Right lobe of liver (tissue), 6 donors: ENCODE data around the gene RHCG. TPM values are rescaled to one million over a fixed set of nuclear protein-coding genes. Genes with fewer than 3 reads are reported as not detected.

Experiments used
- ATAC-seq, 4 donors: fragments of 200-7000 bp; cut with Tn5 transposase; one replicate each; pipeline ENCODE4 v1.9.1; 2020; ENCODE audit warnings: mild to moderate bottlenecking in 4 of 4, moderate library complexity in 4 of 4
- DNase-seq, 3 donors: peaks; one replicate each; pipeline ENCODE4 v3.0.0-alpha.2; 2020
- H3K27ac ChIP-seq, 3 donors: fragments of 200-600 bp; one replicate each; pipeline ENCODE4 v1.8.0; 2022
- H3K27me3 ChIP-seq, 2 donors: fragments of 200-600 bp; one replicate each; pipeline ENCODE4 v1.8.0; 2022
- H3K36me3 ChIP-seq, 4 donors: fragments of 200-600 bp; sonication (generic) in 1 of 4; one replicate each; pipeline versions ENCODE4 v1.5.1 to v1.8.0; 2017 to 2022; ENCODE audit warnings: control low read depth in 1 of 4
- H3K4me1 ChIP-seq, 4 donors: fragments of 200-600 bp; sonication (generic) in 1 of 4; one replicate each; pipeline versions ENCODE4 v1.5.1 to v1.8.0; 2017 to 2022; ENCODE audit warnings: control low read depth in 1 of 4
- H3K4me3 ChIP-seq, 3 donors: fragments of 200-600 bp; one replicate each; pipeline ENCODE4 v1.8.0; 2022
- H3K9me3 ChIP-seq, 4 donors: fragments of 200-600 bp; sonication (generic) in 1 of 4; one replicate each; pipeline versions ENCODE4 v1.5.1 to v1.8.0; 2017 to 2022; ENCODE audit warnings: control low read depth in 1 of 4
- POLR2A ChIP-seq: fragments of 450-650 bp; IDR thresholded peaks from one replicate; pipeline ENCODE4 v1.6.1; 2017; ENCODE audit warnings: antibody characterized with exemption, mild to moderate bottlenecking
- WGBS: methylation state at CpG from one replicate; pipeline ENCODE4 v1.1.6; 2018; ENCODE audit warnings: low coverage, low lambda C conversion rate; ENCODE audit not compliant: insufficient coverage; ENCODE audit errors: missing lambda C conversion rate; 5-methylcytosine and 5-hydroxymethylcytosine counted together
- intact Hi-C, 2 donors: fragments of 100-400 bp; cut with DNase I; formaldehyde crosslinking; loops; one replicate each; pipeline versions ENCODE4 v1.11.2 to v1.14.1; 2022
- total RNA-seq, 6 experiments: library from RNA; depleted of rRNA in 2 of 6; stranded (reverse); fragments of >200 nt in 2 of 6; fragmentation: NEBNext Ultra II Directional in 3 of 6; extraction: Animal tissue kit (Norgen Biotek cat#: 25700) in 3 of 6; gene quantifications; one replicate each; pipeline versions ENCODE4 v1.1.0 to v1.2.4, GENCODE V29; 2016 to 2023
- TF ChIP-seq, protein P1 (sequence below), 4 donors: fragments of 200-600 bp in 3 of 4; fragments of 450-650 bp in 1 of 4; IDR thresholded peaks; one replicate each; pipeline versions ENCODE4 v1.5.1 to v1.8.0; 2016 to 2022; ENCODE audit warnings: antibody characterized with exemption in 4 of 4, mild to moderate bottlenecking in 2 of 4
- donor health status: DM: no; HTN: yes; CAD: no.
- donor health status: DM: no; HTN: no; CAD: no.
- donor health status: DM: no; HTN: no; CAD: no.
- donor health status: DM: no; HTN: yes; CAD: no.
- donor health status: DM: no; HTN: yes; CAD: no.

RHCG gene
- total RNA-seq, 6 experiments from 2014 or later, result 0.20 to 0.82 (median 0.37) TPM; not detected in 1

DNA sequence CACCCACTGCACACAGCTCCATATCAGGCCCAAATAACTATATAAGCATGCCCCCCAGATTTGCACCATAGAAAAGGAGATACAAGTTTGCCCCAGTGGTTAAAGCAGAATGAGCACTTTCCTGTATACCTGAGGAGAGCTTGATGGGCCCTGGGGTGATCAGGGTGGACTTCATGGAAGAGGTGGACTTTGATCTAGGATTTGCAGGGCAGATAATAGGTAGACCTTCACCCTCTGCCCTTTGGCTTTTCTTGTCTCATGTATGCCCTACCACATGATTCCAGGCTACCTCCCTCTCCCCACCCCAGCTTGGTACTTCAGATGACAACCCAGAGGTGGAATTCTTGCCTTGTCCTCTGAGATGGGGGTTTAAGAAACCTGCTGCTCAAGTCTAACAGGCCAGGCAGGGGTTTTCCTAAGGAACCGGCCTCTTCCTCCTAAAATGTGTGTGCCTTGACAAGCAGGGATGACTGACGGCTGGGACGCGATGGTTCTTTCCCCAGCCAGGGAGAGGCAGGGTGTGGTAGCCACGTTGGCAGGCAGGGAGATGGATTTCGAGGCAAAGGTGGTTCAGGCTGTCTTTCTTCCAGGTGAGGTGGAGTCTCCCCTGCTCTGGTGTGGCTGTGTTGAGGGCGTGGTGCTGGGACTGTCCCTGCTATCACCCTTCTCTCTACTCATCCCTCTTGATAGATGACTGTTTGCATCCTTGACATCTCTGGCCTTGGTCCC is 6.6 kb upstream of the RHCG start:
- no peak overlapping the region for H3K4me3 ChIP-seq
- no CpG with 5 or more reads among the region's 7 CpGs for WGBS
- TF ChIP-seq, protein P1, sequence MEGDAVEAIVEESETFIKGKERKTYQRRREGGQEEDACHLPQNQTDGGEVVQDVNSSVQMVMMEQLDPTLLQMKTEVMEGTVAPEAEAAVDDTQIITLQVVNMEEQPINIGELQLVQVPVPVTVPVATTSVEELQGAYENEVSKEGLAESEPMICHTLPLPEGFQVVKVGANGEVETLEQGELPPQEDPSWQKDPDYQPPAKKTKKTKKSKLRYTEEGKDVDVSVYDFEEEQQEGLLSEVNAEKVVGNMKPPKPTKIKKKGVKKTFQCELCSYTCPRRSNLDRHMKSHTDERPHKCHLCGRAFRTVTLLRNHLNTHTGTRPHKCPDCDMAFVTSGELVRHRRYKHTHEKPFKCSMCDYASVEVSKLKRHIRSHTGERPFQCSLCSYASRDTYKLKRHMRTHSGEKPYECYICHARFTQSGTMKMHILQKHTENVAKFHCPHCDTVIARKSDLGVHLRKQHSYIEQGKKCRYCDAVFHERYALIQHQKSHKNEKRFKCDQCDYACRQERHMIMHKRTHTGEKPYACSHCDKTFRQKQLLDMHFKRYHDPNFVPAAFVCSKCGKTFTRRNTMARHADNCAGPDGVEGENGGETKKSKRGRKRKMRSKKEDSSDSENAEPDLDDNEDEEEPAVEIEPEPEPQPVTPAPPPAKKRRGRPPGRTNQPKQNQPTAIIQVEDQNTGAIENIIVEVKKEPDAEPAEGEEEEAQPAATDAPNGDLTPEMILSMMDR (IDR thresholded peaks at IDR 0.05), result no peak
- TF ChIP-seq POLR2A, result no peak
- ATAC-seq (no peak), DNase-seq (peak in 2 of 3 donors; percentile 22 to 36)
- intact Hi-C loops, result no loop called here
- H3K9me3 ChIP-seq, result no peaks in the 10 kb centered on the region
- H3K4me1 ChIP-seq, result no peaks in the 10 kb centered on the region
- no peaks in the 10 kb centered on the region for H3K36me3 ChIP-seq
- no peaks in the 10 kb centered on the region for H3K27me3 ChIP-seq
- no peak overlapping the region for H3K27ac ChIP-seq

DNA sequence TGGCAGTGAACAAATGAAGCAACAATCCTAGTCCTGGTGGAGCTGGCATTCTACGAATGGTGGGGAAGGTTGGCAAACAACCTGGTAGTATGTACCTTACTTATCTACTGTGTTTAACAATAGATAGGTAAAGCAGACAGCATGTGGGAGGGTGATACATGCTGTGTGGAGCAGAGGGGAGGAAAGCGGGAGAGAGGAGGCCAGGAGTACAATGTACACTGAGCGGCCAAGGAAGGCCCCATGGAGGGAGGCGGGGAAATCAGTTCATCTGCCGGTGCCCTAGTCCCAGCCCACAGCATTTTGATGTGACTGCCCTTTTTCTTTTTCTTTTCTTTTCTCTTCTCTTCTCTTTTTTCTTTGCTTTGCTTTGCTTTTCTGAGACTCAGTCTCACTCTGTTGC is 5.3 kb upstream of the RHCG start:
- TF ChIP-seq, protein P1 (IDR thresholded peaks at IDR 0.05), result no peak
- no peak for TF ChIP-seq POLR2A
- intact Hi-C loops, result no loop called here
- DNase-seq (peak in 2 of 3 donors; percentile 8 to 11), ATAC-seq (no peak)
- H3K9me3 ChIP-seq, result no peaks in the 10 kb centered on the region
- H3K27me3 ChIP-seq, result no peaks in the 10 kb centered on the region
- H3K27ac ChIP-seq, result no peak overlapping the region
- 100% methylated on average over 3 of the region's 5 CpGs for WGBS
- no peaks in the 10 kb centered on the region for H3K36me3 ChIP-seq
- H3K4me1 ChIP-seq, result no peaks in the 10 kb centered on the region
- H3K4me3 ChIP-seq, result no peak overlapping the region

DNA sequence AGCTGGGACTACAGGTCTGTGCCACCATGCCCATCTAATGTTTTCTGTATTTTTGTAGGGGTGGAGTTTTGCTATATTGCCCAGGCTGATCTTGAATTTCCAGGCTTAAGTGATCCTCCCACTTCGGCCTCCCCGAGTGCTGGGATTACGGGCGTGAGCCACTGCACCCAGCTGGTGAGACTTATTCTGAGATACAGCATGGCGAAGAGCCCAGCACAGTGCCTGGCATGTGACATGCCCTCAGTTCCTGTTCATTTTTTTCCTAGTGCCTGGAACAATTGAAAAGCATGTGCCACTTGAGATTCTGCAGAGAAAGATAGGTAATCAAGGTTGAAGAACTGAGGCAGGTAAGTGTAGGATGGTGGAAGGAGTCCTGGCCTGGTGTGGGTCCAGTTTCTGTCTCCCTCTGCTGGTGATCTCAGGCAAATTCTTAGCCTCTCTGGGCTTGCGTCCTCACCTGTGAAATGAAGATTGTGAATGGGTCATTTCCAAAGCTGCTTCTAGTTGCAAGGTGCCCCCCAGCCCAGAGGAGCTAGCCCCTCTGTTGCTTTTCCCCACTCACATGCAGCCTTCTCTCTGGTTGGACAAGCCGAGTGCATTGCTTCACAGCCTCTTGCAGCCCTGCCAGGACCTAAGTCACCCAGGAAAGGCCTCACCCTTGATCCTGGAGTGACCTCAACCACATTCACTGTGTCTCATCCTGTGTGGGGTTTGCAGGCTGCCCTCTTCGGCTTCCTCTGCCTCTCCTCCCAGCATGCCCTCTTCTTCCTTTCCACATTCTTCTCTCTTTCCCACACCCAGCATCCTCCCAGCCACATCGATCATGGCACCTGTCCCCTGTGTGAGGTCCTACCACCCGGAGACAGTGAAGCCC is 4.3 kb upstream of the RHCG start:
- TF ChIP-seq, protein P1 (IDR thresholded peaks at IDR 0.05), result peak in 1 of 4 donors; percentile 20
- no peak for TF ChIP-seq POLR2A
- H3K4me1 ChIP-seq, result no peaks in the 10 kb centered on the region
- ATAC-seq, result peak in 1 of 4 donors; percentile 31
- H3K9me3 ChIP-seq, result no peaks in the 10 kb centered on the region
- no peaks in the 10 kb centered on the region for H3K27me3 ChIP-seq
- WGBS, result 80% methylated on average over 9 of the region's 10 CpGs
- H3K27ac ChIP-seq, result no peak overlapping the region
- H3K4me3 ChIP-seq, result no peak overlapping the region
- no peaks in the 10 kb centered on the region for H3K36me3 ChIP-seq
- DNase-seq, result peak in 2 of 3 donors; percentile 23 to 27
- intact Hi-C loops, result no loop called here

DNA sequence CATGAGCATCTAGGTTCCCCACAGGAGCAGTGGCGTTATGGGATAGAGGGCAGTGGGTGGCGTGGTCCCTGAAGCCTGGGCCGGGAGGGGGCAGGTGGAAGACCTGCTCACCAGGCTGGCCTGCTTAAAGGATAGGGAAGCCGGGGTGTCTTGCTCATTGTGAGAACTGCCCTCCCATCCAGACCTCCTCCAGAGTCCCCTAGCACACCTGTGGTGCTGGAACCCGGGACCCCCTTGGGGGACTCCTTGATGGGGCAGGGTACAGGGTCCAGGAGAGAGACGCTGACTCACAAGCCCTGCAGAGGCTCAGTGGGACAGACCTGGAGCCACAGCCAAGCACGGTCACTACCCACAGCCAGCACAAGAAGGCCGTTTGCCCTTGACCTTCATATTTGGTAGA is 2.8 kb upstream of the RHCG start:
- 94% methylated on average over 4 of the region's 8 CpGs for WGBS
- no peak for ATAC-seq
- H3K27me3 ChIP-seq, result no peaks in the 10 kb centered on the region
- H3K4me3 ChIP-seq, result no peak overlapping the region
- DNase-seq, result peak in 2 of 3 donors; percentile 31 to 36
- no peaks in the 10 kb centered on the region for H3K36me3 ChIP-seq
- intact Hi-C loops, result loop anchor here (10.0 kb wide), 1 partner anchor 56 kb away; no protein-coding TSS in a partner anchor
- H3K9me3 ChIP-seq, result no peaks in the 10 kb centered on the region
- no peak overlapping the region for H3K27ac ChIP-seq
- H3K4me1 ChIP-seq, result no peaks in the 10 kb centered on the region
- TF ChIP-seq POLR2A, result no peak
- TF ChIP-seq, protein P1 (IDR thresholded peaks at IDR 0.05), result no peak
